GM21737 (cell line): ENCODE data around the gene AGRN.
"Not testable (repeated sequence)": the region's sequence is repeated elsewhere in the genome, so short reads cannot be mapped to it uniquely, and the experiment has no call there.

Experiments
- ATAC-seq: cut with Tn5 transposase; IDR thresholded peaks from one replicate; pipeline ENCODE4 v1.9.1; 2021; ENCODE audit warnings: mild to moderate bottlenecking, moderate library complexity; ENCODE audit not compliant: unreplicated experiment

Gene AGRN

DNA sequence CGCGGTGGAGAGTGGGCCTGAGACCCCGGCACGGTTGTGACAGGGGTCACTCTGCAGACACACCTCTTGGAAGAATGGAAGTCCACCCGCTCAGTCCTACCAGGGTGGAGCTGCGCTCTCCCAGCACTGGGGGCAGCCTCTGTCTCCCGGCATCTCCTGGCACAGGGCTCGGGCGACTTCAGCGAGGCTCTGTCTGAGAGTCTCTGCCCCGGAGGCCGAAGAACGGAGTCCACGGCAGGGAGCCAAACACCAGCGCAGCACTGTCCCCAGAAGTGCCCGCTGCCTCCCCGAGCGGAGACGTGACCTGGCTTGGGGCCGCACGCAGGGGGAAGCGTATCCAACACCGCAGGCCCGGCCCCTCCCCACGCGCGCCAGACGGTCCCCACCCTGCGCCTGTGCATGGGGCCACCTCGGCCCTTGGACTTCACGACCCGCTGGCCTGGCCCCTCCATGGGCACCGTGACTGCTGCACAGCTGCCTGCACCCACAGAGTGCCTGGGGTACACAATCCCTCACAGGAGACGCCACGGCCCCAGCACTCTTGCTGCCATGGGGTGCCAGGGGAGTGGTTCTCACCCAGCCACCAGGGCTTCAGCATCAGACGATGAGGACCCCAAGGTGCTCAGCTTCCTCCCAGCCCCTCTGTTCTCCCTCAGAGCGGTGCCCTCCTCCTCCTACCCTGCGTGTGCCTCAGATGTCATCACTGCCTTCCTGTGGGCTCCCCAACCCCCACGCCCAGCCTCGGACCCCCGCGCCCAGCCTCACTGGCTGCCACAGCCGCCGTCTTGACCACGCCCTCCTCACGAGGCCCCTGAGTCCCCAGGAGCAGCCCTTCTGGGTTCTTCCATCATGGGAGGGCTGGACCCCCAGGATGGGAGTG, 69.1 kb downstream of the AGRN start:
- no peak for ATAC-seq

DNA sequence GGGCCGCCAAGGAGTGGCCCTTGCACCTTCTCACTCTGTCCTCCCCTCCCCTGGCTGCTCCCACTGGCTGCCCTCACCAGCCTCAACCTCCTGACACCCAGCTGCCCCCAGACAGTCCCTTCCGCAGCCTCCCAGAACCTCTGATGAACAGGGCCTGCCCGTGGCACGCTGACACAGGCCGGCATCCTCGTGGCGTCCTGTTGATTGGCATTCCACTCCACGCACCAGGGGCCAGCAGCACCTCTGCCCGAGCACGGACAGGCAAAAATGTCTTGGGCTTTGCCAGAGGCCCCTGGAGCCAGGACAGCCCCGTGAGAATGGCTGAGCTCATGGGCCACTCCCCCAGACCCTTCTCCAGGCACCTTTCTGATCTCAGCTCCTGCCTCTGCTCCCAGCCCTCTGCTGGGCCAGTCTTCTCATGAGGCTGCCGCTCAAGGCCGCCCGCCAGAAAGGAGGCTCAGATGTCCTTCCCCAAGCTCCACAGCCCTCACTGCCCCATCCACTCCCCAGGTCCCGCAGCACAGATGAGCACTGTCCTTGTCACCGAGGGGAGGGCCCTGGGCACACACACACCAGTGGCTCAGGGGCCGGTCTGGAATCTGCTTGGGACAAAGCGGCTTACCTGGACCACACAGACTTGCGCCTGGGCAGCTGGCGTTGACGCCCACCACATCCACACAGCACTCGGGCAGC, 70.0 kb downstream of the AGRN start:
- ATAC-seq = no peak

DNA sequence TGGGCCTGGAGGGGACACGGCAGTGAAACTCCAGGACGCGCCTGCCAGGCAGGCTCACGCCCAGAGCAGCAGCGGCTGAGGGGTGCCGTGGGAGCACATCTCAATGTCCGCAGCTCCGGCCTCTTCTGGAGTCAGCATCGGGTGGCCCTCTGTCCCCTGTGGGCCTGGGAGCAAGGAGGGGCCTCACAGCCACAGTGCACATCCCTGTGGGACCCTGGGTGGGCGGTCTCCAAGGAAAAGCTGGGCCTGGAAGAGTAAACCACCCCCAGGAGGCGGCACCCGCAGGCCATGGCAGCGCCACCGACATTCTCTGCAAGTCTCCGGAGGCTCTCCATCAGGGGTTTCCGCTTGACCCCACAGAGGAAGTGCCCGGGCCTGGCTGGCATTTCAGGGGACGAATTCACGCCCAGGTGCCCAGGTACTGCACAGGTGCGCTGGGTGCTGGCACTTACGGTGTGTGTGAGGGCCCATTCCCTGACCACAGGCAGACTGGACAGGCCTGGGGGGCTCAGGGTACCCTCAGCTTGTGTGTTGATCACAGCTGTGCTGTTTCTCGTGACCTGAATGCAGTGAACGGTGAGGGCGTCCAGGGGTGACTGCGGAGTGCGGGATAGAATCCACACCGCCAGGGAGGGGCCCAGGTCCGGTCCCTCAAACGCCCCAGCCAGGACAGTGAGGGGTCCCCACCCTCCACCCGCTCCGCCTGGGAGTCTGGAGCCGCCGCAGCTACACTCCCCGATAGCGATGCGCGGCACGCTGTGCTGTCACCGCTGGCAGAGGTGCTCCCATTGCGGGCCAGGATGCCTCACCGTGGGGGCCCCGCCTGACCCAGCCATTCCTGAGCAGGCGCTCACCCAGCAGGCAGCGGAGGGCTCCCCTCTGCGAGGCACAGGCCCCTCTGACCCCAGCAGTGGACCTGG, 70.8 kb downstream of the AGRN start:
- no peak for ATAC-seq

GRCh38 chr1:1091344-1092148, 71.6 kb downstream of the AGRN start:
- ATAC-seq = no peak

DNA sequence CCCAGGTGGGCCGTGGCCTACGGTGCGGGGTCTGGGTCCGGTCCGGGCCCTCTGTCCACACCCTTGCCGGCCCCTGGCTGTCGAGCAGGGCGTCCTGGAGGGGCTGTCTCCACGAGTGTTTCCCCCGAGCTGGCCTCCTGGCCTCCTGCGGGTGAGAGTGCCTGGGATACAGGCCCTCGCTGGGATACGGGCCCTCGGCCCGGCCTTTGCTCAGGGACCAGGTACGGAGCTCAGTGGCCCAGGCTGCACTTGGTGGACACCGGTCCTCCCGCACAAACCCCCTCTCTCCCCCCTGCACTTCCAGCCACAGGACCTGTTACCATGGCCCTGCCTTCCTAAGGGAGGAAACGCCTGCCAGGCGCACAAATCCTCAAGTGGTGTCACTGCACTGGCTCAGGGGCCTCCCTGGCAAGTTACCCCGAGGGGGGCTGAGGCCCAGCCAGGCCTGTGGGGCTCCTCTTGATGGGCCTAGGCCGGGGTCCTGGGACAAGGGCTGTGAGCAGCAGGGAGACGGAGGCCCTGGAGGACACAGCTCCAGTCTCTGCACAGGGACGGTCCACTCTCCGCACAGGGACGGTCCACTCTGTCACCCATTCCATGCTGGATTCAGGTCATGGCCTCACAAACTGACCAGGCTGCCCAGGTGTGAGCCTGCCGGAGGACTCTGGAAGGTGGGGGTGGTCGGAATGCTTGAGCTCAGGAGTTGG, 72.4 kb downstream of the AGRN start:
- no peak for ATAC-seq

DNA sequence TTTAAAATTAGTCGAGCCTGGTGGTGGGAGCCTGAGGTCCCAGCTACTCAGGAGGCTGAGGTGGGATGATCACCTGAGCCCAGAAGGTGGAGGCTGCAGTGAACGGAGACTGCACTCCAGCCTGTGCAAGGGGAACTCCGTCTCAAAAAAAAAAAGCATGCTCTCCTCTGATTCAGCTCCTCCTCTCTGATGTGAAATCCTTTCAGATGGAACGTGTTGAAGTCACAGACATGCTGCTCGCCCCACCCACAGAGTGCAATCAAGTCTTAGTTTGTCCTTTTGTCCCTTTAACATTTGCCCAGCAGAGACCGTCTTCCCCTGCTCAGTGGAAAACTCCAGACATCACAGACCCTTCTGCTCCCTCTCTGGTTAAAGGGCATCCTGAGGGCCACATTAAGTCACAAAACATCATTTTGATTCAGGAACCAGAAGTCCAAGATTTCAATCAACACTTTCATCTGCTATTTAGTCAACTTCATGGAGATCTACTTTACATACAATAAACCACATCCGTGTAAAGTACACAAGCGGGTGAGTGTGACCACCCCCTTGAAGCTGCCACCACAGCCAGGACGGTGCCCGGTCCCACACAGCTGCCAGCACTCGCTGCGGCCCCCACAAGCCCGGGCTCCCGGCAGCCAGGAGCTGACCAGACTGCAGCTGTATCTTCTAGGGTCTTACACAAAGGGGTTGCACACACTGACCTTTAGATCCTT, 73.1 kb downstream of the AGRN start:
- no peak for ATAC-seq

DNA sequence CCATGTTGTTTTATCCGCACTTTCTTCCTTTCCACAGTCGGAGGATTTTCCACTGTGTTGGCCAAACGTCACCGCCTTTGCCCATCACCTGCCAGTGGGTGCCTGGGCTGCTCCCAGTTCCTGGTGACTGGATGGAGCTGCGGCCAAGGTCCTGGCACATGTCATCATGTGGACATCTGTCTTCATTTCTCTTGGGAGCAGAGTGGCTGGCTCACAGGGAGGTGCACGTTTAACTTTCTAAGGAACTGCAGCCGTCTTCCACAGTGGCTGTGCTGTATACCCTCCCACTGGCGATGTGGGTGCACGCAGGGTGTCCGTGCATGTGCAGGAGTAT, 73.7 kb downstream of the AGRN start:
- no peak for ATAC-seq

DNA sequence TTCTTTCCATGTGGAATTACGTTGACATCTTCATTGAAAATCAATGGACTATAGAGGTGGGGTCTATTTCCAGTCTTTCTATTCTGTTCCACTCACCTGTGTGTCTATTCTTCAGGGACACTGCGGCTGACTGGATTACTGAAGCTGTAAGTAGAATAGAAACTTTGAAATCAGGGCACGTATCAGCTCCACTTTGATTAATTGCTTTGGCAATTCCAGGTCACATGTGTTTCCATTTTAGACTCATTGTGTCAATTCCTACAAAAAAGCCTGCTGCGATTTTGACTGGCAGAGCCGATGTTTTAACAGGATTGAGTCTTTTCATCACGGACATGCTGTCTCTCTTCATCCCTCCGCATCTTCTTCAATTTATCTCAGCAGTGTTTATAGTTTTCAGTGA, 75.1 kb downstream of the AGRN start:
- no peak for ATAC-seq

- ATAC-seq = not testable (repeated sequence)
These were observed 76.2 kb downstream of the AGRN start for GRCh38 chr1:1096136-1096535.

- no peak for ATAC-seq
These were observed 78.9 kb downstream of the AGRN start for GRCh38 chr1:1098681-1099421.

DNA sequence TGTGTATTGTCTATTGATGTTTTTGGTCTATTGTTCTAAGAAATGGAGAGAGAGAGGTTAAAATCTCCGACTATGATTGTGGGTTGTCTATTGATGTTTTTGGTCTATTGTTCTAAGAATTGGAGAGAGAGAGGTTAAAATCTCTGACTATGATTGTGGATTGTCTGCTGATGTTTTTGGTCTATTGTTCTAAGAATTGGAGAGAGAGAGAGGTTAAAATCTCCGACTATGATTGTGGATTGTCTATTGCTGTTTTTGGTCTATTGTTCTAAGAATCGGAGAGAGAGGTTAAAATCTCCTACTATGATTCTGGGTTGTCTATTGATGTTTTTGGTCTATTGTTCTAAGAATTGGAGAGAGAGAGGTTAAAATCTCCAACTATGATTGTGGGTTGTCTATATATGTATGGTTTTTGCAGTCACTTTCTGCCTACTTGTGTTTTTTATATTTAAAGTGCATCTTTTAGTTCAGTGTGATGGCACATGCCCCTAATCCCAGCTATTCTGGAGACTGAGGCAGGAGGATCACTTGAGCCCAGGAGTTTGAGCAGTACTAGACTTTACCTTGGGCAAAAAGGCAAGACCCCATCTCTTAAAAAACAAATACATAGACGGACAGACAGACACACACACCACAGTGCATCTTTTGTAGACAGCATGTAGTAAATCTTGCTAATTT, 79.7 kb downstream of the AGRN start:
- no peak for ATAC-seq

DNA sequence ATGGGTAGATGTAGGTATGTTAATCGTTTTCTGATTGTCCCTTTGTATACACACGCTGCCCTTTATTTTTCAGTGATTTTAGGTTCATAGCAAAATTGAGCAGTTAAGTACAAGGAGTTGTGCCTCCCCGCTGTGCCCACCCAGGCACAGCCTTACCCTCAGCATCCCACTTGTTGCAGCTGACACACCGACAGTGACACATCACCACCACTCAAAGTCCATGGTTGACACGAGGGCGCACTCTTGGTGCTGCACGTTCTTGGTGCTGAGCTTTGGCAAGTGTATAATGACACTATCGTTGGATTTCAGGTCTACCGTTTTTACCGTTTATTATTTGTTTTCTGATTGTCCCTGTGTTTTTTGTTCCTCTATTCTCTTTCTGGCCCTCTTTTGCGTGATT, 80.4 kb downstream of the AGRN start:
- no peak for ATAC-seq

- no peak for ATAC-seq
These were observed 81.6 kb downstream of the AGRN start for GRCh38 chr1:1101503-1101902.

DNA sequence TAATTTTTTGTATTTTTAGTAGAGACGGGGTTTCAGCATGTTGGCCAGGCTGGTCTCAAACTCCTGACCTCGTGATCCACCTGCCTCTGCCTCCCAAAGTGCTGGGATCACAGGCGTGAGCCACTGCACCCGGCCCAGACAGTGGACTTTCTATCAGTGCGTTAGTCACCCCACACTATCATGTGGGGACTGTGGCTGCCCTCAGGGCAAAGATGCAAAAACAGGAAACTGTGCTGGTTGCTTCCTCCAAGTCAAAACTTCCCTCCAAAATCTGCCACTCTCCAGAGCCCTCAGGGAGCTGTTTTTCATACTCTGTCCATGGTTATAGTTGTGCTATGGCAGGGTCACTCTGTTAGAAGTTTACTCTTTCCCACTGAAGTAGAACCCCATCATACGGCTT, 84.2 kb downstream of the AGRN start:
- not testable (repeated sequence) for ATAC-seq
